ENCODE data around the gene ATP11A. TPM values are rescaled to one million over a fixed set of nuclear protein-coding genes. Genes with fewer than 3 reads are reported as not detected.

ATP11A gene
- total RNA-seq, 1 experiment from 2014 or later = 65.3 TPM

DNA sequence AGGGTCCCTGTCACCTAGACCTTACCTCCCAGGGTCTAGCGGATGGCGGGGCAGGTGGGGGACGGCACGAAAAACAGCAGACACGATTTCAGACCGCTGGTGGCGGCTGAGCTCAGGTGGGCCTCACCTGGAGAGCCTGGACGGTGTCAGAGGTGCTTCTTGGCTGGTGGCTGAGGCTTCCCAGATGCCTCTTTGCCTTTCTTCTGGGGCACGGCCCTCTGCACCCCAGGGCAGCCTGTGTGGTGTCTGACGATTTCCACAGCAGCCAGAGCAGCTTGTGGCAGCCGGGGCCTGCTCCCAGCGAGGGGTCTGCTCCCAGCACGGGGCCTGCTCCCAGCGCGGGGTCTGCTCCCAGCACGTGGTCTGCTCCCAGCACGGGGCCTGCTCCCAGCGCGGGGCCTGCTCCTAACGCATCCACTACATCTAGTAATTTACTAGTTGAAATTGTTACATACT lies 66.7 kb downstream of the ATP11A start:
- H3K27me3 ChIP-seq (ENCODE audit: insufficient read depth, low read length) = no peaks in the 10 kb centered on the region
- H2BK15ac ChIP-seq (ENCODE audit: low read depth, low read length) = no peak overlapping the region
- H3K23me2 ChIP-seq (ENCODE audit: insufficient read length, low read depth, low read length, poor library complexity, severe bottlenecking) = peaks cover 3% of the 10 kb centered on the region
- H3K4ac ChIP-seq (ENCODE audit: low read depth, low read length) = no peak overlapping the region
- H4K5ac ChIP-seq (ENCODE audit: insufficient read length, low read depth, low read length) = no peak overlapping the region
- H3T11ph ChIP-seq (ENCODE audit: low read length) = no peak overlapping the region
- H3K9me3 ChIP-seq (ENCODE audit: control insufficient read depth, low read depth, low read length) = no peaks in the 10 kb centered on the region
- no peak overlapping the region for H3K27ac ChIP-seq (ENCODE audit: insufficient read length, low read depth, low read length)
- no peak overlapping the region for H2AK5ac ChIP-seq (ENCODE audit: insufficient read length, low read length)
- H3K23ac ChIP-seq (ENCODE audit: insufficient read length, low read depth, low read length) = no peak overlapping the region
- no peak overlapping the region for H2BK20ac ChIP-seq (ENCODE audit: low read depth, low read length, poor library complexity, severe bottlenecking)
- H3K4me1 ChIP-seq (ENCODE audit: insufficient read depth, low read length) = no peaks in the 10 kb centered on the region
- Mint-ChIP-seq H3K4me1 (peaks cover 23 to 31% of the 10 kb centered on the region in 2 experiments), H3K4me3 (no peak overlapping the region; a peak in 1 of 5 replicates), H3K27ac (peak overlapping the region in 2 of 3 experiments; percentile 23 to 47; a peak in 2 of 7 replicates), H3K9me3 (no peaks in the 10 kb centered on the region), H3K36me3 (ENCODE audit: insufficient read depth in 1 of 3, low read depth in 3 of 3) (peaks cover 2 to 5% (median 4%) of the 10 kb centered on the region in 3 experiments; a peak in 4 of 7 replicates), H3K27me3 (ENCODE audit: low read depth) (no peaks in the 10 kb centered on the region)
- H3K79me2 ChIP-seq (ENCODE audit: insufficient read depth, low read length) = no peaks in the 10 kb centered on the region; the same call in 1 of the 2 replicates
- H2BK5ac ChIP-seq (ENCODE audit: insufficient read length, low read length) = no peak overlapping the region
- H2BK12ac ChIP-seq (ENCODE audit: insufficient read length, low read depth, low read length) = no peak overlapping the region
- DNase-seq = no peak
- TF ChIP-seq, protein P1, sequence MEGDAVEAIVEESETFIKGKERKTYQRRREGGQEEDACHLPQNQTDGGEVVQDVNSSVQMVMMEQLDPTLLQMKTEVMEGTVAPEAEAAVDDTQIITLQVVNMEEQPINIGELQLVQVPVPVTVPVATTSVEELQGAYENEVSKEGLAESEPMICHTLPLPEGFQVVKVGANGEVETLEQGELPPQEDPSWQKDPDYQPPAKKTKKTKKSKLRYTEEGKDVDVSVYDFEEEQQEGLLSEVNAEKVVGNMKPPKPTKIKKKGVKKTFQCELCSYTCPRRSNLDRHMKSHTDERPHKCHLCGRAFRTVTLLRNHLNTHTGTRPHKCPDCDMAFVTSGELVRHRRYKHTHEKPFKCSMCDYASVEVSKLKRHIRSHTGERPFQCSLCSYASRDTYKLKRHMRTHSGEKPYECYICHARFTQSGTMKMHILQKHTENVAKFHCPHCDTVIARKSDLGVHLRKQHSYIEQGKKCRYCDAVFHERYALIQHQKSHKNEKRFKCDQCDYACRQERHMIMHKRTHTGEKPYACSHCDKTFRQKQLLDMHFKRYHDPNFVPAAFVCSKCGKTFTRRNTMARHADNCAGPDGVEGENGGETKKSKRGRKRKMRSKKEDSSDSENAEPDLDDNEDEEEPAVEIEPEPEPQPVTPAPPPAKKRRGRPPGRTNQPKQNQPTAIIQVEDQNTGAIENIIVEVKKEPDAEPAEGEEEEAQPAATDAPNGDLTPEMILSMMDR (conservative IDR thresholded peaks at IDR 0.05) = no peak
- no peak overlapping the region for H3K4me2 ChIP-seq (ENCODE audit: insufficient read depth, insufficient read length, low read length)
- no peak overlapping the region for H2BK120ac ChIP-seq (ENCODE audit: low read depth, low read length, poor library complexity, severe bottlenecking)
- H3K9ac ChIP-seq (ENCODE audit: extremely low read depth, insufficient read length, low read length) = no peak overlapping the region
- peaks cover 3% of the 10 kb centered on the region for H3K79me1 ChIP-seq (ENCODE audit: insufficient read depth, low read depth, low read length, poor library complexity, severe bottlenecking)
- H3K56ac ChIP-seq (ENCODE audit: insufficient read length, low read depth, low read length) = no peak overlapping the region
- peak overlapping the region; percentile 72 for H3K14ac ChIP-seq (ENCODE audit: insufficient read depth, low read length)
- no peaks in the 10 kb centered on the region for H4K20me1 ChIP-seq (ENCODE audit: control insufficient read depth, insufficient read depth, insufficient read length)
- no peak overlapping the region for H2AFZ ChIP-seq (ENCODE audit: low read length)
- WGBS (ENCODE audit: extremely low coverage, insufficient read length, low lambda C conversion rate) = no CpG with 5 or more reads among the region's 20 CpGs
- peak overlapping the region; percentile 51 for H3K18ac ChIP-seq (ENCODE audit: insufficient read length, low read depth, low read length)
- no peak overlapping the region for H4K8ac ChIP-seq (replicated peaks; ENCODE audit: insufficient read length, low read depth, low read length)
- H4K91ac ChIP-seq (ENCODE audit: insufficient read length, low read depth, low read length) = no peak overlapping the region

Measured in H9 (cell line).